SK-N-SH (cell line): Measurements from ENCODE around the gene WNT3. TPM values are rescaled to one million over a fixed set of nuclear protein-coding genes. Genes with fewer than 3 reads are reported as not detected.

Experiments
- CTCF ChIA-PET: fragments of 300-600, 350-600 bp; formaldehyde crosslinking; extraction: SDS; loops from one replicate; lab custom pipeline; 2021; lab: Yijun Ruan, JAX
- POLR2A ChIA-PET: fragments of 350-600 bp; sonication (Branson Sonifier 250); formaldehyde crosslinking; extraction: SDS; loops from one replicate; lab custom pipeline; 2020; ENCODE audit warnings: antibody characterized with exemption, inconsistent platforms; lab: Yijun Ruan, JAX
- DNase-seq: peaks from one replicate; pipeline ENCODE4 v3.0.0; 2012
- H2AFZ ChIP-seq: fragments of 200-600 bp; sonication (generic); 2 replicates; pipeline ENCODE4 v1.8.1; 2016; ENCODE audit warnings: antibody characterized with exemption, mild to moderate bottlenecking, low read depth
- H3F3A ChIP-seq: fragments of 200-600 bp; sonication (generic); replicated peaks from 2 replicates; pipeline ENCODE3; 2016; ENCODE audit warnings: antibody characterized with exemption, mild to moderate bottlenecking; ENCODE audit not compliant: insufficient read depth
- H3K27ac ChIP-seq, 2 experiments: fragments of 200-500 bp in 1 of 2; fragments of 200-600 bp in 1 of 2; sonication (Bioruptor generic) in 1 of 2; sonication (generic), shearing (Covaris generic) in 1 of 2; 2 replicates each; pipeline versions ENCODE4 v1.5.1 to v1.6.1; 2014 to 2016; ENCODE audit warnings: low read depth in 2 of 2, inconsistent platforms in 1 of 2, low read length in 1 of 2, mild to moderate bottlenecking in 1 of 2, mixed read lengths in 1 of 2
- H3K27me3 ChIP-seq: fragments of 200-600 bp; sonication (generic), shearing (Covaris generic); 2 replicates; pipeline ENCODE4 v1.6.1; 2016; ENCODE audit warnings: mixed run types; ENCODE audit not compliant: insufficient read depth
- H3K36me3 ChIP-seq, 2 experiments: fragments of 200-500 bp in 1 of 2; fragments of 200-600 bp in 1 of 2; sonication (Bioruptor generic) in 1 of 2; sonication (generic) in 1 of 2; replicated peaks in 1 of 2; 2 replicates each; pipeline versions ENCODE3 to v1.5.1; 2014 to 2016; ENCODE audit warnings: low read length in 1 of 2, mild to moderate bottlenecking in 1 of 2; ENCODE audit not compliant: insufficient read depth in 2 of 2, control insufficient read depth in 1 of 2
- H3K4me1 ChIP-seq, 2 experiments: fragments of 200-500 bp in 1 of 2; fragments of 200-600 bp in 1 of 2; sonication (Bioruptor generic) in 1 of 2; sonication (generic), shearing (Covaris generic) in 1 of 2; 2 replicates each; pipeline versions ENCODE4 v1.5.1 to v1.6.1; 2014 to 2016; ENCODE audit warnings: low read depth in 1 of 2, low read length in 1 of 2, mixed run types in 1 of 2; ENCODE audit not compliant: insufficient read depth in 2 of 2, control insufficient read depth in 1 of 2
- H3K4me2 ChIP-seq: fragments of 200-600 bp; sonication (generic), shearing (Covaris generic); 2 replicates; pipeline ENCODE4 v1.6.1; 2017; ENCODE audit warnings: mixed run types
- H3K4me3 ChIP-seq, 2 experiments: fragments of 200-500 bp in 1 of 2; fragments of 200-600 bp in 1 of 2; sonication (Bioruptor generic) in 1 of 2; sonication (generic), shearing (Covaris generic) in 1 of 2; 2 replicates each; pipeline versions ENCODE4 v1.5.1 to v1.8.1; 2014 to 2016; ENCODE audit warnings: low read depth in 2 of 2, inconsistent platforms in 1 of 2, low read length in 1 of 2, mild to moderate bottlenecking in 1 of 2, mixed read lengths in 1 of 2, moderate library complexity in 1 of 2
- H3K79me2 ChIP-seq: fragments of 200-600 bp; sonication (generic); 2 replicates; pipeline ENCODE4 v1.8.1; 2017; ENCODE audit warnings: mild to moderate bottlenecking; ENCODE audit not compliant: insufficient read depth
- H3K9ac ChIP-seq: fragments of 200-600 bp; sonication (generic); 2 replicates; pipeline ENCODE4 v1.6.1; 2017; ENCODE audit warnings: mixed run types
- H3K9me2 ChIP-seq: fragments of 200-600 bp; sonication (generic); 2 replicates; pipeline ENCODE4 v1.6.1; 2017; ENCODE audit warnings: mixed run types
- H3K9me3 ChIP-seq: fragments of 200-600 bp; sonication (generic); 2 replicates; pipeline ENCODE4 v1.6.1; 2017; ENCODE audit warnings: mixed run types, mild to moderate bottlenecking, moderate library complexity
- H4K20me1 ChIP-seq: fragments of 200-600 bp; sonication (generic); 2 replicates; pipeline ENCODE4 v1.6.1; 2017; ENCODE audit warnings: mild to moderate bottlenecking, mixed run types; ENCODE audit not compliant: insufficient read depth
- CHD2 ChIP-seq: fragments of 150-350 bp; IDR thresholded peaks from 2 replicates; pipeline ENCODE4 v1.6.1; 2018; ENCODE audit warnings: low read length; ENCODE audit not compliant: partially characterized antibody
- FOXM1 ChIP-seq: IDR thresholded peaks from 2 replicates; pipeline ENCODE4 v1.4.0; 2012; ENCODE audit warnings: low read depth, mild to moderate bottlenecking
- GATA2 ChIP-seq: sonication (generic); formaldehyde crosslinking; IDR thresholded peaks from 2 replicates; pipeline ENCODE4 v1.5.0; 2020; ENCODE audit warnings: mild to moderate bottlenecking, missing genetic modification reagents
- MXI1 ChIP-seq: IDR thresholded peaks from 2 replicates; pipeline ENCODE4 v1.6.1; 2012; ENCODE audit warnings: mild to moderate bottlenecking, low read depth, low read length, improper control_type of control experiment
- POLR2AphosphoS5 ChIP-seq: IDR thresholded peaks from 2 replicates; pipeline ENCODE4 v1.6.1; 2012; ENCODE audit warnings: low read depth, low read length
- SIN3A ChIP-seq: IDR thresholded peaks from 2 replicates; pipeline ENCODE4 v1.6.1; 2012; ENCODE audit warnings: low read depth, mild to moderate bottlenecking, low read length, moderate library complexity, borderline replicate concordance
- TCF12 ChIP-seq: IDR thresholded peaks from 2 replicates; pipeline ENCODE4 v1.4.0; 2012
- YY1 ChIP-seq: IDR thresholded peaks from 2 replicates; pipeline ENCODE4 v1.4.0; 2012; ENCODE audit warnings: low read depth, mild to moderate bottlenecking
- WGBS: methylation state at CpG from one replicate; pipeline ENCODE4 v1.1.6; 2017; ENCODE audit warnings: low lambda C conversion rate; 5-methylcytosine and 5-hydroxymethylcytosine counted together
- polyA plus RNA-seq, 3 experiments: library from polyadenylated mRNA; depleted of rRNA; stranded (reverse); fragments of >200 nt; gene quantifications; 2 replicates each; pipeline ENCODE4 v1.2.3, GENCODE V29; 2012
- TF ChIP-seq, protein P1 (sequence below): IDR thresholded peaks from 2 replicates; pipeline ENCODE4 v1.4.0; 2012; ENCODE audit warnings: low read depth
- TF ChIP-seq, protein P2 (sequence below): fragments of 150-350 bp; IDR thresholded peaks from 2 replicates; pipeline ENCODE4 v1.6.1; 2016; ENCODE audit warnings: mild to moderate bottlenecking, low read depth, low read length
- TF ChIP-seq, protein P3 (sequence below): IDR thresholded peaks from 2 replicates; pipeline ENCODE4 v1.4.0; 2012; ENCODE audit warnings: low read depth, borderline replicate concordance

The WNT3 gene
- polyA plus RNA-seq, 1 of the 3 experiments (the other 2 are of a cell fraction): 5.3 TPM

DNA sequence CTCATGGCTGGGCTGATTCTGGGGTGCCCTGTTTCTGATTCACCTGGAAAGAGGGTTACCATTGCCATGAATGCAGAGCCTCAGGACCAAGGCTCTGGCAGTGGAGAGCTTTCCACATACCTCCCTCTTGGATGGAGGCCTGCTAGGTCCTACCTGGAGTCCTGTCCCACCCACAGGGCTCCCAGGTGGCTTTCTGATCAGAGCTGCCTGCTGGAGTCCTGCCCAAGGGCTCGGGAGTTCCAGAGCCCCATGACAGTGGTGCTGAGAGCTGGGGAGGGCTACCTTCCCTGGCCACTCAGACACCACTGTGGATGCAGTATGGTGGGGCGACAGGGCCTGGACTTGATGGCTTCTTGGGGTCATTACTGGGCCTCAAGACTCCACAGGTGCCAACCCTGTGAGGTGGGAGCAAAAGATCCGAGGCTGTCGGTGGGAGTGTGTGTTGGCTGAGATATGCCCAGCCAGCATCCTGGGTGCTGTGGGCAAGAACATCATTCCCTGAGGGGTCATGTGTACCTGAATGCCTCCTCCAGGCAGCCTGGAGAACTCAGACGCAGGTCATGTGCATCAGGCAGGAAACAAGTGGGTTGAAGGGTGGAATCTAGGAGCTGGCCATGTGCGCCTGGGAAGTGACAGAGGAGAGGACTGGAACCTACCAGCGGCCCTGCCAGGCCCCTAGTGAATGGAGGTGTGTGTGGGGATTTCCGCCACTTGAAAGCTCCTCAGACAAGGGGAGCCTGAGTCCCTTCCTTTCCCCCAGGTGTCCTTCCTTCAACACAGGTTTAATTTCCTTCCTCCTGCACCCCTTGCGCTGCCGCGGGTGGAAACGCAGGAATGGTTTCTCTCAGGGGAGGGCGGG, 2.3 kb upstream of the WNT3 start:
- Histone ChIP-seq H3K27ac (no peak overlapping the region), H3K9me2 (no peaks in the 10 kb centered on the region)
- TF ChIP-seq, protein P1, sequence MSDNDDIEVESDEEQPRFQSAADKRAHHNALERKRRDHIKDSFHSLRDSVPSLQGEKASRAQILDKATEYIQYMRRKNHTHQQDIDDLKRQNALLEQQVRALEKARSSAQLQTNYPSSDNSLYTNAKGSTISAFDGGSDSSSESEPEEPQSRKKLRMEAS: no peak
- TF ChIP-seq, protein P2, sequence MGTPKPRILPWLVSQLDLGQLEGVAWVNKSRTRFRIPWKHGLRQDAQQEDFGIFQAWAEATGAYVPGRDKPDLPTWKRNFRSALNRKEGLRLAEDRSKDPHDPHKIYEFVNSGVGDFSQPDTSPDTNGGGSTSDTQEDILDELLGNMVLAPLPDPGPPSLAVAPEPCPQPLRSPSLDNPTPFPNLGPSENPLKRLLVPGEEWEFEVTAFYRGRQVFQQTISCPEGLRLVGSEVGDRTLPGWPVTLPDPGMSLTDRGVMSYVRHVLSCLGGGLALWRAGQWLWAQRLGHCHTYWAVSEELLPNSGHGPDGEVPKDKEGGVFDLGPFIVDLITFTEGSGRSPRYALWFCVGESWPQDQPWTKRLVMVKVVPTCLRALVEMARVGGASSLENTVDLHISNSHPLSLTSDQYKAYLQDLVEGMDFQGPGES: no peak
- no peak for TF ChIP-seq MXI1
- TF ChIP-seq, protein P3, sequence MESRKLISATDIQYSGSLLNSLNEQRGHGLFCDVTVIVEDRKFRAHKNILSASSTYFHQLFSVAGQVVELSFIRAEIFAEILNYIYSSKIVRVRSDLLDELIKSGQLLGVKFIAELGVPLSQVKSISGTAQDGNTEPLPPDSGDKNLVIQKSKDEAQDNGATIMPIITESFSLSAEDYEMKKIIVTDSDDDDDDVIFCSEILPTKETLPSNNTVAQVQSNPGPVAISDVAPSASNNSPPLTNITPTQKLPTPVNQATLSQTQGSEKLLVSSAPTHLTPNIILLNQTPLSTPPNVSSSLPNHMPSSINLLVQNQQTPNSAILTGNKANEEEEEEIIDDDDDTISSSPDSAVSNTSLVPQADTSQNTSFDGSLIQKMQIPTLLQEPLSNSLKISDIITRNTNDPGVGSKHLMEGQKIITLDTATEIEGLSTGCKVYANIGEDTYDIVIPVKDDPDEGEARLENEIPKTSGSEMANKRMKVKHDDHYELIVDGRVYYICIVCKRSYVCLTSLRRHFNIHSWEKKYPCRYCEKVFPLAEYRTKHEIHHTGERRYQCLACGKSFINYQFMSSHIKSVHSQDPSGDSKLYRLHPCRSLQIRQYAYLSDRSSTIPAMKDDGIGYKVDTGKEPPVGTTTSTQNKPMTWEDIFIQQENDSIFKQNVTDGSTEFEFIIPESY: no peak
- TF ChIP-seq CHD2: no peak
- no peak for TF ChIP-seq POLR2AphosphoS5
- no peak for TF ChIP-seq GATA2
- no peak for TF ChIP-seq YY1
- TF ChIP-seq, all 33 proteins: peak for 0
- Histone ChIP-seq H4K20me1 (no peaks in the 10 kb centered on the region), H3F3A (no peaks in the 10 kb centered on the region), H3K79me2 (no peaks in the 10 kb centered on the region), H3K9ac (no peak overlapping the region), H3K4me3 (no peak overlapping the region), H3K4me2 (no peak overlapping the region), H2AFZ (no peak overlapping the region), H3K9me3 (no peaks in the 10 kb centered on the region), H3K4me1 (no peaks in the 10 kb centered on the region), H3K27me3 (peaks cover 9% of the 10 kb centered on the region), H3K36me3 (no peaks in the 10 kb centered on the region)
- 78% methylated on average over 13 of the region's 13 CpGs for WGBS
- ChIA-PET CTCF (interaction anchor here (0.6 to 7.1 kb wide), 6 partner anchors 7 to 120 kb away, joined by 3 to 74 read pairs (median 6); no protein-coding TSS in a partner anchor), POLR2A (no interaction called here)
- DNase-seq: no peak

DNA sequence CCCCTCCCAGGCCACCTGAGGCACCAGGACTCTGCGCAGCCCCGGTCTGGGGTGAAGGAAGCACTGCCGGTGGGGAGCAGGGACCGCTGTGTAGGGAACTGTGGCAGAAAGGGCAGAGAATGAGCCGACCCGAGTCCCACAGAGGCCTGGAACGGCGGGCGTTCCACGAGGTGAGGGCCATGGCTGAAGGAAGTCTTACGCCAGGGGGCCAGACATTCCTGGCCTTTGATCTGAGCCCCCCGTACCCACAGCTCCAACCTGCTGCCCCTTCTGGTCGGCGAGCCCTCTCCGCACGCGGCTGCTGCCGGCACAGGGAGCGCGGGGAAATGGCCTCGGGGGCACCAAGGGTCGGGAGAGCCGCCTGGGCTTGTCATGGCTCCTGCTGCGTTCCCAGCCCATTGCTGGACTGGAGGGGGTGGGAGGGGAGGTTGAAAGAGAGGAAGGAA, 1.4 kb upstream of the WNT3 start:
- H3K9me3 ChIP-seq: no peaks in the 10 kb centered on the region
- no peaks in the 10 kb centered on the region for H3K36me3 ChIP-seq
- WGBS: 91% methylated on average over 24 of the region's 24 CpGs
- no peaks in the 10 kb centered on the region for H3K79me2 ChIP-seq
- no peak overlapping the region for H3K27ac ChIP-seq
- TF ChIP-seq SIN3A (no peak), TCF12 (no peak), FOXM1 (no peak)
- TF ChIP-seq, protein P2: no peak
- no peaks in the 10 kb centered on the region for H3K4me1 ChIP-seq
- no peak overlapping the region for H3K4me3 ChIP-seq
- no peak overlapping the region for H3K4me2 ChIP-seq
- no peak overlapping the region for H2AFZ ChIP-seq
- no peaks in the 10 kb centered on the region for H3K9me2 ChIP-seq
- H3K9ac ChIP-seq: no peak overlapping the region
- POLR2A ChIA-PET: no interaction called here
- no peak for DNase-seq
- no peaks in the 10 kb centered on the region for H3F3A ChIP-seq
- H3K27me3 ChIP-seq: peaks cover 9% of the 10 kb centered on the region
- CTCF ChIA-PET: interaction anchor here (2.1 to 3.1 kb wide), 2 partner anchors 16 to 22 kb away, joined by 8 to 14 read pairs; no protein-coding TSS in a partner anchor
- no peaks in the 10 kb centered on the region for H4K20me1 ChIP-seq
